ENCODE measurements around the gene POLD1.
"Not testable (repeated sequence)": the region's sequence is repeated elsewhere in the genome, so short reads cannot be mapped to it uniquely, and the experiment has no call there.

- not testable (repeated sequence) for TF ChIP-seq CTCF (IDR thresholded peaks at IDR 0.05; ENCODE audit: low read depth, low read length, poor library complexity, severe bottlenecking); EZH2phosphoT487 (IDR thresholded peaks at IDR 0.05; ENCODE audit: borderline replicate concordance, low read length)
Measured at GRCh38 chr19:50390952-50391351, 6.8 kb downstream of the POLD1 start.
